Measurements from ENCODE around the gene CYP2C9.

GRCh38 chr10:95031656-95032055, 93.2 kb downstream of the CYP2C9 start:
- TF ChIP-seq, protein P1, sequence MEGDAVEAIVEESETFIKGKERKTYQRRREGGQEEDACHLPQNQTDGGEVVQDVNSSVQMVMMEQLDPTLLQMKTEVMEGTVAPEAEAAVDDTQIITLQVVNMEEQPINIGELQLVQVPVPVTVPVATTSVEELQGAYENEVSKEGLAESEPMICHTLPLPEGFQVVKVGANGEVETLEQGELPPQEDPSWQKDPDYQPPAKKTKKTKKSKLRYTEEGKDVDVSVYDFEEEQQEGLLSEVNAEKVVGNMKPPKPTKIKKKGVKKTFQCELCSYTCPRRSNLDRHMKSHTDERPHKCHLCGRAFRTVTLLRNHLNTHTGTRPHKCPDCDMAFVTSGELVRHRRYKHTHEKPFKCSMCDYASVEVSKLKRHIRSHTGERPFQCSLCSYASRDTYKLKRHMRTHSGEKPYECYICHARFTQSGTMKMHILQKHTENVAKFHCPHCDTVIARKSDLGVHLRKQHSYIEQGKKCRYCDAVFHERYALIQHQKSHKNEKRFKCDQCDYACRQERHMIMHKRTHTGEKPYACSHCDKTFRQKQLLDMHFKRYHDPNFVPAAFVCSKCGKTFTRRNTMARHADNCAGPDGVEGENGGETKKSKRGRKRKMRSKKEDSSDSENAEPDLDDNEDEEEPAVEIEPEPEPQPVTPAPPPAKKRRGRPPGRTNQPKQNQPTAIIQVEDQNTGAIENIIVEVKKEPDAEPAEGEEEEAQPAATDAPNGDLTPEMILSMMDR (IDR thresholded peaks at IDR 0.05; ENCODE audit: low read length): no peak
- no peak for TF ChIP-seq EZH2 (IDR thresholded peaks at IDR 0.05; ENCODE audit: borderline replicate concordance, low read length)
